Cardiac fibroblast (primary cell): Measurements from ENCODE around the gene GEN1.

Source experiments
- DNase-seq, 2 donors: peaks; one replicate each; pipeline versions ENCODE4 v3.0.0 to v3.0.0-alpha.2; 2010; ENCODE audit warnings: low read depth in 2 of 2
- H3K4me3 ChIP-seq, 2 donors: replicated peaks in 1 of 2; 1 replicate in 1 of 2; 2 replicates in 1 of 2; pipeline ENCODE4 v1.5.1; 2011; ENCODE audit warnings: low read depth in 2 of 2, low read length in 2 of 2, mild to moderate bottlenecking in 2 of 2, moderate library complexity in 1 of 2
- TF ChIP-seq, protein P1 (sequence below): IDR thresholded peaks from one replicate; pipeline ENCODE4 v1.5.1; 2011; ENCODE audit warnings: low read depth, mild to moderate bottlenecking, low read length, inconsistent platforms

GEN1 gene

DNA sequence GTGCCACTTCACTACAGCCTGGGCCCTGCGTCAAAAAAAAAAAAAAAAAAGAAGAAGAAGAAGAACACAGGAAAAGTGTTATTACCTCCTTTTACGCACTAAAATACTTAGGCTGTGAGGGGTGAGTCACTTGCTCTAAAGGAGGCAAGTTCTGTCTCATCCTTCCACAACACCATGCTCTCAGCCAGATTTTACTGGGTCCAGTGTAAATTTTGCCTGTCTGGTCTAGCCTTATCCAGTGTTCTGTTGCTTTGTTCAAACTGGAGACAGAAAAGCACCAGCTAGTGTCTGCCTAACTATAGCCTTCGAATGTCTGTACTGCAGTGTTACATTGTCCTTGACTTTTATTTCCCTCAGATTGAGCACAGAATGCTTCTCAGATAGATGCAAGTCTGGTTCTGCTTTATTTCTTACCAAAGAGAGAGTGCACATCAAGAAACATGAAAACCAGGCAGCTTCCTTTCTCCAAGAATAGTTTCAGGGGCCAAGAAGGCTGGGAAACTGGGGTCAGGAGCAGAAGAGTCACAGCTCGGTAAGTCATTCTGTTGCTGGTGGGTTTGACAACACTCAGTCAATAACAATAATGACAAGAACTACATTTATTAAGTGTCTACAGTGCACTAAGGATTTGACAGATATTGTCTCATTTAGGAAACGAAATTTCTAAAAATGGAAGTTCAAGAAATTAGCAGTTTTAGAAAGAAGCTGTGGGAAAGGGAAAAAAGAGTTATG, 59.2 kb downstream of the GEN1 start:
- TF ChIP-seq, protein P1, sequence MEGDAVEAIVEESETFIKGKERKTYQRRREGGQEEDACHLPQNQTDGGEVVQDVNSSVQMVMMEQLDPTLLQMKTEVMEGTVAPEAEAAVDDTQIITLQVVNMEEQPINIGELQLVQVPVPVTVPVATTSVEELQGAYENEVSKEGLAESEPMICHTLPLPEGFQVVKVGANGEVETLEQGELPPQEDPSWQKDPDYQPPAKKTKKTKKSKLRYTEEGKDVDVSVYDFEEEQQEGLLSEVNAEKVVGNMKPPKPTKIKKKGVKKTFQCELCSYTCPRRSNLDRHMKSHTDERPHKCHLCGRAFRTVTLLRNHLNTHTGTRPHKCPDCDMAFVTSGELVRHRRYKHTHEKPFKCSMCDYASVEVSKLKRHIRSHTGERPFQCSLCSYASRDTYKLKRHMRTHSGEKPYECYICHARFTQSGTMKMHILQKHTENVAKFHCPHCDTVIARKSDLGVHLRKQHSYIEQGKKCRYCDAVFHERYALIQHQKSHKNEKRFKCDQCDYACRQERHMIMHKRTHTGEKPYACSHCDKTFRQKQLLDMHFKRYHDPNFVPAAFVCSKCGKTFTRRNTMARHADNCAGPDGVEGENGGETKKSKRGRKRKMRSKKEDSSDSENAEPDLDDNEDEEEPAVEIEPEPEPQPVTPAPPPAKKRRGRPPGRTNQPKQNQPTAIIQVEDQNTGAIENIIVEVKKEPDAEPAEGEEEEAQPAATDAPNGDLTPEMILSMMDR: no peak
- no peak overlapping the region for H3K4me3 ChIP-seq
- DNase-seq: peak in 1 of 2 donors; percentile 73

DNA sequence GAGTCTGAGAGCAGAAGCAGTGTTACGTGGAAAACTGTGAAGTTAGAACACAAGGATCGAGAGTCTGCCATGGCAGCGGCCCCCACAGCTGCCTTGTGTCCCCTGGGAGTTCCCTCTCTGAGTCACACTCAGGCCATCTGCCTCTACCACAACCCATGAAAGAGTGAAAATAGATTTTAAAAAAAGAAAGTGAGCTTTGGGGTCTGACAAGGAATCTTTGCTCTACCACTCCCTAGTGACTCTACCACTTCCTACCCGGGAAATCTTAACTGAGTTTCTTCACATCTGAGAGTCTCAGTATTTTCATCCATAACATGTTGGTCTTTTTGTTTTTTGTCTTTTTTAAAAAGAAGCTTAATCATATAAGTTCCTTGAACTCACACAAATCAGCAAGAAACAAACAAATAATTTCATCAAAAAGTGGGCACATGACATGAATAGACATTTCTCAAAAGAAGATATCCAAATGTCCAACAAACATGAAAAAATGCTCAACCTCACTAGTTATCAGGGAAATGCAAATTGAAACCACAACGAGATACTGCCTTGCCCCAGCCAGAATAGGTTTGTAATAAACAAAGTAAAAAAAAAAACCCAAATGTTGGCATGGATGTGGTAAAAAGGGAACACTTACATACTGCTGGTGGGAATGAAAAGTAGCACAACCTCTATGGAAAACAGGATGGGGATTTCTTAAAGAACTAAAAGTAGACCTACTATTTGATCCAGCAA, 60.0 kb downstream of the GEN1 start:
- TF ChIP-seq, protein P1: no peak
- DNase-seq: peak; percentile 32 to 81
- no peak overlapping the region for H3K4me3 ChIP-seq

DNA sequence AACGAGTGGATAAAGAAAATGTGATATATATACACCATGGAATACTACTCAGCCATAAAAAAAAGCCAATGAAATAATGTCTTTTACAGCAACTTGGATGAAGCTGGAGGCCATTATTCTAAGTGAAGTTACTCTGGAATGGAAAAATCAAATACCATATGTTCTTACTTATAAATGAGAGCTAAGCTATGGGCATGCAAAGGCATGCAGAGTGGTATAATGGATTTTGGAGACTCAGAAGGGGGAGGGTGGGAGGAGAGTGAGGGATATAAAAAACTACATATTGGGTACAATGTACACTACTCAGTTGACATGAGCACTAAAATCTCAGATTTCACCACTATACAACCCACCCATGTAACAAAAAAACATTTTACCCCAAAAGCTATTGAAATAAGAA, 60.7 kb downstream of the GEN1 start:
- no peak for DNase-seq
- TF ChIP-seq, protein P1: no peak
- no peak overlapping the region for H3K4me3 ChIP-seq

DNA sequence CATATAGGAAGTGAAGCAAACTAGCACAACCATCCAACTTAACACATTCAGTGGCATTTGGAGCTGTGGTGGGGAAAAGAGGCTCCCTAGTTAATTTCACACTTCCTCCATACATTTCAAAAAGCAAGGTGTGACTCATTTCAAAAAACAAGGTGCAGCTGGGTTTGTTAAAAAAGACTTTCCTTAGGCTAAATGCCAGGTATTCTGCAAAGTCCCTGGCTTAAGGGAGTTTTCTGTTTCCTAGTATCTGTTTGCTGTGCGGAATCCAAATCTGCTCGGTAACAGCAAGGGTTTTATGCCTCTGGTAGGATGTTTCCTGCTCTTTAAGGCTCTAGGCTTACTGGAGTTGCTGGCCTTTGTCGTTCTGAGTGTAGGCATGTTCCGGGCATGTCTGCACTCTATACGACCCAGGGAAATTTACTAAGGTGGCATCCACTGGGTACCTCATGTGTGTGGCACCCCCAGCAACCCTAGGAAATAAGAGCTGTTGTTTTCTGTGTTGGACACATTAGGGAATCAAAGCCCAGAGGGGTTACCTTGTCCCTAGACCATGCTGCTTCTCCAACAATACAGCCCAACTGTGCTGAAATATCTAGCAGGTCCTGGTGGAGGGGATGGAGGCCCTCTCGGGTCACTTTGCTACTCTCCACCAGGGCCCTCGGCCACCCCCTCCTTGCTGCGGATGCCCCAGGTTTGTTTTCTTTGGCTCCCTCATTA, 61.7 kb downstream of the GEN1 start:
- TF ChIP-seq, protein P1: no peak
- H3K4me3 ChIP-seq: no peak overlapping the region
- no peak for DNase-seq

DNA sequence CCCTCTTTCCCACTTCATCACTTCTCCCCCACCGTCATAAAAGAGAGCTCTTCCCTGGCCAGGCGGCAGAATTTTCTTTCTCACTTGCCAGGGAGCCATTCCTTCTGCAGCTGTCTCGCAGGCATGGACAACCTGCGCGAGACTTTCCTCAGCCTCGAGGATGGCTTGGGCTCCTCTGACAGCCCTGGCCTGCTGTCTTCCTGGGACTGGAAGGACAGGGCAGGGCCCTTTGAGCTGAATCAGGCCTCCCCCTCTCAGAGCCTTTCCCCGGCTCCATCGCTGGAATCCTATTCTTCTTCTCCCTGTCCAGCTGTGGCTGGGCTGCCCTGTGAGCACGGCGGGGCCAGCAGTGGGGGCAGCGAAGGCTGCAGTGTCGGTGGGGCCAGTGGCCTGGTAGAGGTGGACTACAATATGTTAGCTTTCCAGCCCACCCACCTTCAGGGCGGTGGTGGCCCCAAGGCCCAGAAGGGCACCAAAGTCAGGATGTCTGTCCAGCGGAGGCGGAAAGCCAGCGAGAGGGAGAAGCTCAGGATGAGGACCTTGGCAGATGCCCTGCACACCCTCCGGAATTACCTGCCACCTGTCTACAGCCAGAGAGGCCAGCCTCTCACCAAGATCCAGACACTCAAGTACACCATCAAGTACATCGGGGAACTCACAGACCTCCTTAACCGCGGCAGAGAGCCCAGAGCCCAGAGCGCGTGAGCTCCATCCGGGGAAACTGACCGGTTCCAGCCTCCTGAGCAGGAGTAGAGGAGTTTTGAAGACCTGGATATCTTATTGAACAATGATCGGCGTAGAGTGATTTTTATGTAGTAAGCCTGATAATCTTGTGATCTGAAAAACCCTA, 62.7 kb downstream of the GEN1 start, which contains the start of gene MSGN1:
Gene MSGN1, plus strand, starts transcription at position 65 of the 850 bp plus-strand sequence. Its CDS starts 59 bp downstream, at position 124.
- TF ChIP-seq, protein P1: no peak
- no peak within 1 kb of the TSS for H3K4me3 ChIP-seq
- no peak for DNase-seq

DNA sequence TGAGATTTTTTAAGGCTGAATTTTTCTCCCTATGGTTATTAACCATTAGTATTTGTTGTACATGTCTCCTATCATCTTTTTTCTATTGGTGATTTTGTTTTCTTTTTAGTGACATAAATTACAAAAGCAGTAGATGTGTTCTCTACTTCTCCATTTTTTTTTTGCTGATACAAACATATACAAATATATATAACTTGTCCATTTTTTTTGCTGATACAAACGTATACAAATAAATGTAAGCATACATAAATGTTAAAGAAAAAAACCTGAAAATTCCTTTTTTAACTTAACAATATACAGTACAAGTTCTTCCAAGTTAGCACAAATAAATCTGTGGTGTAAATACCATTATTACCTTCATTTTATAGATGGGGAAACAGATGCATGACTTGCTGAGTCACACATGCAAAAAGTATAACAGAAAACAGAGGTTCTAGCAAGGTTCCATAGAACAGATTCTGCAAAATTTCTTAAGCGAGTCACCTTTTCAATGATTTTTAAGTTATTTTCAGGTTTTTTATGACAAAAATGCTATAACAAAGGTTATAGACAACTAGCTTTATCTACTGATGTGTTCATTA, 64.4 kb downstream of the GEN1 start:
- no peak overlapping the region for H3K4me3 ChIP-seq
- no peak for DNase-seq
- TF ChIP-seq, protein P1: no peak
